KMS-11 (cell line): Measurements from ENCODE around the gene PRPF18.
A peak's percentile ranks its signal among the peaks of the same experiment; 100 is the strongest.

Source experiments
- H2AFZ ChIP-seq: fragments of 200-600 bp; sonication (generic); 2 replicates; pipeline ENCODE4 v1.6.1; 2016; ENCODE audit warnings: antibody characterized with exemption, mixed run types, low read depth
- H3K27ac ChIP-seq: fragments of 200-600 bp; sonication (generic); 2 replicates; pipeline ENCODE4 v1.6.1; 2016; ENCODE audit warnings: mild to moderate bottlenecking, mixed run types
- H3K27me3 ChIP-seq: fragments of 200-600 bp; sonication (generic); 2 replicates; pipeline ENCODE4 v1.6.1; 2017; ENCODE audit warnings: mild to moderate bottlenecking, low read depth, mixed run types, moderate library complexity; ENCODE audit not compliant: insufficient read depth
- H3K36me3 ChIP-seq: fragments of 200-600 bp; sonication (generic); 2 replicates; pipeline ENCODE4 v1.6.1; 2017; ENCODE audit warnings: mild to moderate bottlenecking, mixed run types; ENCODE audit not compliant: insufficient read depth
- H3K4me1 ChIP-seq: fragments of 200-600 bp; sonication (generic); 2 replicates; pipeline ENCODE4 v1.6.1; 2016; ENCODE audit warnings: mild to moderate bottlenecking, low read depth, mixed run types; ENCODE audit not compliant: poor library complexity, severe bottlenecking
- H3K4me2 ChIP-seq: fragments of 200-600 bp; sonication (generic); 2 replicates; pipeline ENCODE4 v1.7.0; 2016; ENCODE audit warnings: mild to moderate bottlenecking, mixed run types
- H3K4me3 ChIP-seq: fragments of 200-600 bp; sonication (generic); IDR thresholded peaks from 2 replicates; pipeline ENCODE4 v1.6.1; 2017; ENCODE audit warnings: low read depth, low read length, mixed read lengths; ENCODE audit not compliant: insufficient read depth
- H3K79me2 ChIP-seq: fragments of 200-600 bp; sonication (generic); 2 replicates; pipeline ENCODE4 v1.6.1; 2016; ENCODE audit warnings: low read depth, mixed run types; ENCODE audit not compliant: insufficient read depth
- H3K9ac ChIP-seq: fragments of 200-600 bp; sonication (generic); 2 replicates; pipeline ENCODE4 v1.6.1; 2016; ENCODE audit warnings: mild to moderate bottlenecking, mixed run types
- H4K20me1 ChIP-seq: fragments of 200-600 bp; sonication (generic); 2 replicates; pipeline ENCODE4 v1.6.1; 2016; ENCODE audit warnings: mild to moderate bottlenecking, mixed run types; ENCODE audit not compliant: insufficient read depth
- CTCF ChIP-seq: fragments of 200-600 bp; sonication (generic); conservative IDR thresholded peaks from 2 replicates; pipeline ENCODE4 v1.6.1; 2017; ENCODE audit warnings: low read depth, mild to moderate bottlenecking, antibody characterized with exemption, low read length, moderate library complexity, mixed read lengths

The PRPF18 gene

GRCh38 chr10:13604357-13605040 is 17.7 kb downstream of the PRPF18 start:
- TF ChIP-seq CTCF: no peak
- Histone ChIP-seq H3K4me3 (no peak overlapping the region), H2AFZ (no peak overlapping the region), H4K20me1 (no peaks in the 10 kb centered on the region), H3K79me2 (no peaks in the 10 kb centered on the region), H3K4me2 (no peak overlapping the region), H3K4me1 (peaks cover 4% of the 10 kb centered on the region), H3K9ac (no peak overlapping the region), H3K27ac (no peak overlapping the region), H3K36me3 (no peaks in the 10 kb centered on the region), H3K27me3 (no peaks in the 10 kb centered on the region)

- Histone ChIP-seq H3K9ac (no peak overlapping the region), H3K79me2 (no peaks in the 10 kb centered on the region), H3K4me3 (no peak overlapping the region), H3K36me3 (no peaks in the 10 kb centered on the region), H4K20me1 (no peaks in the 10 kb centered on the region), H3K27me3 (no peaks in the 10 kb centered on the region), H3K4me1 (peaks cover 4% of the 10 kb centered on the region), H2AFZ (no peak overlapping the region), H3K4me2 (no peak overlapping the region), H3K27ac (no peak overlapping the region)
- TF ChIP-seq CTCF: no peak
Observed at GRCh38 chr10:13608246-13608853, 21.6 kb downstream of the PRPF18 start.

GRCh38 chr10:13612654-13613373 is 26.0 kb downstream of the PRPF18 start:
- Histone ChIP-seq H3K4me3 (no peak overlapping the region), H3K4me1 (peaks cover 4% of the 10 kb centered on the region), H3K4me2 (no peak overlapping the region), H3K27ac (no peak overlapping the region), H4K20me1 (no peaks in the 10 kb centered on the region), H3K36me3 (no peaks in the 10 kb centered on the region), H2AFZ (no peak overlapping the region), H3K27me3 (no peaks in the 10 kb centered on the region), H3K79me2 (no peaks in the 10 kb centered on the region), H3K9ac (no peak overlapping the region)
- TF ChIP-seq CTCF: peak; percentile 14; the same call in 1 of the 2 replicates

- no peak overlapping the region for H3K9ac ChIP-seq
- H3K36me3 ChIP-seq: no peaks in the 10 kb centered on the region
- H3K4me1 ChIP-seq: peaks cover under 1% of the 10 kb centered on the region
- no peaks in the 10 kb centered on the region for H3K79me2 ChIP-seq
- no peak overlapping the region for H3K4me2 ChIP-seq
- H4K20me1 ChIP-seq: no peaks in the 10 kb centered on the region
- peak; percentile 27; the same call in 1 of the 2 replicates for TF ChIP-seq CTCF
- H3K4me3 ChIP-seq: no peak overlapping the region
- H2AFZ ChIP-seq: no peak overlapping the region
- H3K27ac ChIP-seq: no peak overlapping the region
- H3K27me3 ChIP-seq: no peaks in the 10 kb centered on the region
Observed at GRCh38 chr10:13613519-13613918, 26.8 kb downstream of the PRPF18 start.
